Fibroblast of mammary gland (primary cell): ENCODE data around the gene GORASP2.

Source experiments
- DNase-seq: peaks from one replicate; pipeline ENCODE4 v3.0.0-alpha.2; 2010; ENCODE audit warnings: low read depth
- H3K4me3 ChIP-seq: 2 replicates; pipeline ENCODE4 v1.5.1; 2011; ENCODE audit warnings: low read depth, mild to moderate bottlenecking, low read length, moderate library complexity; ENCODE audit not compliant: control insufficient read depth
- TF ChIP-seq, protein P1 (sequence below): conservative IDR thresholded peaks from 2 replicates; pipeline ENCODE4 v1.5.1; 2011; ENCODE audit warnings: low read depth, low read length, inconsistent platforms; ENCODE audit not compliant: control insufficient read depth, insufficient read depth

GORASP2 gene

GRCh38 chr2:170928824-170929685, at the start of gene GORASP2:
GORASP2 (plus strand) TSS chr2:170929253; CDS start chr2:170929341, 88 bp downstream.
- H3K4me3 ChIP-seq = peak within 1 kb of the TSS; percentile 97
- TF ChIP-seq, protein P1, sequence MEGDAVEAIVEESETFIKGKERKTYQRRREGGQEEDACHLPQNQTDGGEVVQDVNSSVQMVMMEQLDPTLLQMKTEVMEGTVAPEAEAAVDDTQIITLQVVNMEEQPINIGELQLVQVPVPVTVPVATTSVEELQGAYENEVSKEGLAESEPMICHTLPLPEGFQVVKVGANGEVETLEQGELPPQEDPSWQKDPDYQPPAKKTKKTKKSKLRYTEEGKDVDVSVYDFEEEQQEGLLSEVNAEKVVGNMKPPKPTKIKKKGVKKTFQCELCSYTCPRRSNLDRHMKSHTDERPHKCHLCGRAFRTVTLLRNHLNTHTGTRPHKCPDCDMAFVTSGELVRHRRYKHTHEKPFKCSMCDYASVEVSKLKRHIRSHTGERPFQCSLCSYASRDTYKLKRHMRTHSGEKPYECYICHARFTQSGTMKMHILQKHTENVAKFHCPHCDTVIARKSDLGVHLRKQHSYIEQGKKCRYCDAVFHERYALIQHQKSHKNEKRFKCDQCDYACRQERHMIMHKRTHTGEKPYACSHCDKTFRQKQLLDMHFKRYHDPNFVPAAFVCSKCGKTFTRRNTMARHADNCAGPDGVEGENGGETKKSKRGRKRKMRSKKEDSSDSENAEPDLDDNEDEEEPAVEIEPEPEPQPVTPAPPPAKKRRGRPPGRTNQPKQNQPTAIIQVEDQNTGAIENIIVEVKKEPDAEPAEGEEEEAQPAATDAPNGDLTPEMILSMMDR = peak; percentile 81
- DNase-seq = peak; percentile 99

DNA sequence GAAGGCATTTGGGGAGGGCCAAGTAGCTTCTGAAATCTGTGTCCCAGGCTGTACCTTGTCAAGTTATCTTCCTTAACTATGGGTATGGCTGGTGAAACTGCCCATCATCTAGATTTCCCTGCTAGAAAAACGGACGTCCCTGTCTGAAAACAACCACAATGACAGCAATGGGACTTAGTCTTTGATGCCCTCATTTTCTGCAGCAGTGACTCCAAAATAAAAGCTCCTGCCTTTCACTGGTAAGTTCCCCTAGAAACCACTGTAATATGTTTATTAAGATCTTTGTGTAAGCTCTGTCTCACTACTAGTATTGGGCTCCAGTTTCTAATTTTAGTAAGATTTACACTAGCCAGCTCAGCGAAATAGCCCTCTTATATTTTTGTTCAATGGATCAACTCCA, 47.2 kb upstream of the GORASP2 start:
- TF ChIP-seq, protein P1 = no peak
- DNase-seq = no peak
- H3K4me3 ChIP-seq = no peak overlapping the region

DNA sequence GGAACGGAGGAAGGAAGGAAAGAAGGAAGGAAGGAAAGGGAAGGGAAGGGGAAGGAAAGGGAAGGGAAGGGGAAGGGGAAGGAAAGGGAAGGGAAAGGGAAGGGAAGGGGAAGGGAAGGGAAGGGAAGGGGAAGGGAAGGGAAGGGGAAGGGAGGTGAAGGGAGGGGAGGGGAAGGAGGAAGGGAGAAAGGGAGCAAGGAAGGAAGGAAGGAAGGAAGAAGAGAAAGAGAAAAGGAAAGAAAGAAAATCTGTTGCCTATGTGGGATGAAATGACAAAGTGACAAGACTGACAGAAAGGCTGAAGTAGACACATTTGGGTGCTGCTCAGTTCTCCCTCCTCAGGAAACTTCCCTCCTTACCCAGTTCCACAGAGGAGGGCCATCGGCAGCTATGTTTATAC, 46.3 kb upstream of the GORASP2 start:
- TF ChIP-seq, protein P1 = no peak
- H3K4me3 ChIP-seq = no peak overlapping the region
- DNase-seq = no peak

- no peak overlapping the region for H3K4me3 ChIP-seq
- TF ChIP-seq, protein P1 = no peak
- DNase-seq = no peak
Measured at GRCh38 chr2:170883683-170884082, 45.4 kb upstream of the GORASP2 start.

GRCh38 chr2:170885130-170885791, 43.8 kb upstream of the GORASP2 start:
- DNase-seq = peak; percentile 5
- no peak overlapping the region for H3K4me3 ChIP-seq
- TF ChIP-seq, protein P1 = no peak

GRCh38 chr2:170886386-170886785, 42.7 kb upstream of the GORASP2 start:
- TF ChIP-seq, protein P1 = no peak
- DNase-seq = peak; percentile 42
- H3K4me3 ChIP-seq = no peak overlapping the region
